ENCODE results near the gene ZC3H12A.

Gene ZC3H12A

DNA sequence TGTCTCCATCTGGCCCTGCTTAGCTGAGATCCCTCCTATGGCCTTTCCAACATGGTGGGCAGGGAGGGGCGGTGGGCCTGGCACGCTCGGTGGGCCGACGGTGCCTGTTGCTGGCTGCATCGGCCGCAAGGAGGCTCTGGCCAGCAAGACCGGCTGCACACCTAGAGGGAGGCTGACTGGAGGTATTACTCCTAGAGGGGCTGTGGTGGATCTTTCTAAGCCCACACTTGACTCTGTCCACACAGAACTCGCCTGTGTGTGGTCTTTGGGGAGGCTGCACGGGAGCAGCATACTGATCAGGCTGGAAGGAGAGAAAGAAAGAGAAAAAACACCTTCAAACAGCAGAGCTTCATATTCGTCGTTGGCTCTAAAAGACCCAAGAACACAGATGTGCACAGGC is 41.7 kb upstream of the ZC3H12A start:
- TF ChIP-seq NFIC (IDR thresholded peaks at IDR 0.05) (no peak), CREB1 (IDR thresholded peaks at IDR 0.05; ENCODE audit: low read depth) (no peak), RAD21 (IDR thresholded peaks at IDR 0.05; ENCODE audit: low read depth) (no peak), FOXM1 (IDR thresholded peaks at IDR 0.05; ENCODE audit: borderline replicate concordance, low read depth) (no peak), CEBPB (IDR thresholded peaks at IDR 0.05) (no peak), TEAD4 (IDR thresholded peaks at IDR 0.05) (no peak), YY1 (IDR thresholded peaks at IDR 0.05; ENCODE audit: low read depth) (no peak), ZBTB7A (IDR thresholded peaks at IDR 0.05; ENCODE audit: low read depth) (no peak), TAF1 (IDR thresholded peaks at IDR 0.05; ENCODE audit: low read depth) (no peak), TCF12 (IDR thresholded peaks at IDR 0.05; ENCODE audit: low read depth) (no peak)
- TF ChIP-seq, protein P1, sequence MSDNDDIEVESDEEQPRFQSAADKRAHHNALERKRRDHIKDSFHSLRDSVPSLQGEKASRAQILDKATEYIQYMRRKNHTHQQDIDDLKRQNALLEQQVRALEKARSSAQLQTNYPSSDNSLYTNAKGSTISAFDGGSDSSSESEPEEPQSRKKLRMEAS (IDR thresholded peaks at IDR 0.05): no peak
- TF ChIP-seq, protein P2, sequence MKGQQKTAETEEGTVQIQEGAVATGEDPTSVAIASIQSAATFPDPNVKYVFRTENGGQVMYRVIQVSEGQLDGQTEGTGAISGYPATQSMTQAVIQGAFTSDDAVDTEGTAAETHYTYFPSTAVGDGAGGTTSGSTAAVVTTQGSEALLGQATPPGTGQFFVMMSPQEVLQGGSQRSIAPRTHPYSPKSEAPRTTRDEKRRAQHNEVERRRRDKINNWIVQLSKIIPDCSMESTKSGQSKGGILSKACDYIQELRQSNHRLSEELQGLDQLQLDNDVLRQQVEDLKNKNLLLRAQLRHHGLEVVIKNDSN (IDR thresholded peaks at IDR 0.05): no peak
- TF ChIP-seq, protein P3, sequence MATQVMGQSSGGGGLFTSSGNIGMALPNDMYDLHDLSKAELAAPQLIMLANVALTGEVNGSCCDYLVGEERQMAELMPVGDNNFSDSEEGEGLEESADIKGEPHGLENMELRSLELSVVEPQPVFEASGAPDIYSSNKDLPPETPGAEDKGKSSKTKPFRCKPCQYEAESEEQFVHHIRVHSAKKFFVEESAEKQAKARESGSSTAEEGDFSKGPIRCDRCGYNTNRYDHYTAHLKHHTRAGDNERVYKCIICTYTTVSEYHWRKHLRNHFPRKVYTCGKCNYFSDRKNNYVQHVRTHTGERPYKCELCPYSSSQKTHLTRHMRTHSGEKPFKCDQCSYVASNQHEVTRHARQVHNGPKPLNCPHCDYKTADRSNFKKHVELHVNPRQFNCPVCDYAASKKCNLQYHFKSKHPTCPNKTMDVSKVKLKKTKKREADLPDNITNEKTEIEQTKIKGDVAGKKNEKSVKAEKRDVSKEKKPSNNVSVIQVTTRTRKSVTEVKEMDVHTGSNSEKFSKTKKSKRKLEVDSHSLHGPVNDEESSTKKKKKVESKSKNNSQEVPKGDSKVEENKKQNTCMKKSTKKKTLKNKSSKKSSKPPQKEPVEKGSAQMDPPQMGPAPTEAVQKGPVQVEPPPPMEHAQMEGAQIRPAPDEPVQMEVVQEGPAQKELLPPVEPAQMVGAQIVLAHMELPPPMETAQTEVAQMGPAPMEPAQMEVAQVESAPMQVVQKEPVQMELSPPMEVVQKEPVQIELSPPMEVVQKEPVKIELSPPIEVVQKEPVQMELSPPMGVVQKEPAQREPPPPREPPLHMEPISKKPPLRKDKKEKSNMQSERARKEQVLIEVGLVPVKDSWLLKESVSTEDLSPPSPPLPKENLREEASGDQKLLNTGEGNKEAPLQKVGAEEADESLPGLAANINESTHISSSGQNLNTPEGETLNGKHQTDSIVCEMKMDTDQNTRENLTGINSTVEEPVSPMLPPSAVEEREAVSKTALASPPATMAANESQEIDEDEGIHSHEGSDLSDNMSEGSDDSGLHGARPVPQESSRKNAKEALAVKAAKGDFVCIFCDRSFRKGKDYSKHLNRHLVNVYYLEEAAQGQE (IDR thresholded peaks at IDR 0.05; ENCODE audit: low read depth): no peak

DNA sequence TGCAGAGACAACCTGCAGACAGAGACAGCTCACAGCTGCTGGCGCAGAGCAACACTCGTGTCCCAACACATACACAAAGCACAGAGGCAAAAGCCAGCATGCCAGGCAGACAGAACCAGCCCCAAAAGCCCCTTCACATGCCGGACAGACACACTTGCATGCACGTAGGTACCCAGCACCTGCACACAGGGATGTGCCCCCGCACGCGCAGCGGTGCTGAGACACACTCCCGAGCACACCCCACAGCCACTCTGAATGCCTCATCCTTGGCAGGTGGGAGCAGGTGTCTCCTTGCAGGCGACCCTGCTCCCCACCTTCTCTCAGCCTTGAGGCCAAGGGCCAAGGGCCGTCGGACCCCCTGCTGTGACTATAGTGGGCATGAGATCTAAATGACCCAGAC is 41.2 kb upstream of the ZC3H12A start:
- no peak for TF ChIP-seq EP300 (IDR thresholded peaks at IDR 0.05; ENCODE audit: borderline replicate concordance)
- TF ChIP-seq, protein P3 (IDR thresholded peaks at IDR 0.05; ENCODE audit: low read depth): no peak
- TF ChIP-seq, protein P1 (IDR thresholded peaks at IDR 0.05): no peak

DNA sequence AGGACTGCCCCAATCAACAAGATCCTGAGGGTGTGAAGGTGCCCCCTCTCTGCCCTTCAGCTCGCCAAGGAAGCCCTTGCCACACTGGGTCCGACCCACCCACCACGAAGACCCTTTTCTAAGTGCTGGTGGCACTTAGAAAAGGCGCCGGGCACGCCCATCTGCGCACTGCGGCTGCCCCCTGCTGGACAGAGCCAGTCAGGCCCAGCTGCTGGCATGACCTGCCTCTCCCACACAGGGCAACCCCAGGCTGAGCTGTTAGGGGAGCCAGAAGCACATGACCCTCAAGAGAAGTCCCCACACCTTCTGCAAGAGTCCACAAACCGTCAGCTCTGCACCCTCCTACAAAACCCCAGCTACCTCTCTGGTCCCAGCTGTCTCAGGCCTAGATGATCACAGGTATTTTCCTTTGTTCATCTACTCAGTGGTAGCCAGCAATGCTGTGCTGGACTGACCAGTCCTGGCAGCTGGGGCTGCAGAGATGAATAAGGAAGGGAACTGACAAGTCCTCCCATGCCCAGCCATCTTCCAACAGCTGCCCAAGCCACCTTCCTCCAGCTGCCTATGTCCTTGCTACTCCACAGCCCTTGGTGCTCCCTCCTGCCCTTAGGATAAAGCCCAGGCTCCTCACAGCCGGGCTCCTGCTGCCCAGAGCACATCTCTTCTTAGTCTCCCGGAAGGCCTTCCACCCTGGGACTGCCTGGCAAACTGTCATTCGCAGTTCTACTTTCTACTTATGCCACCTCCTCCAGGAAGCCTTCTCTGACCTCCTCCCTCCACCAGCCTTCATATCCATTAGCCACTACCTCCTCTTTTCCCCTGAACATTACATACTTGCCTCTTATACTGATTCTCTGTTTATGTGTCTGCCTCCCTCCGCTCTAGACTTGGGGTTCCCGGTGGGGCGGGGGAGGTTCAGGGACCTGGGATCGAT is 39.8 kb upstream of the ZC3H12A start:
- peak; percentile 91 for TF ChIP-seq RAD21 (IDR thresholded peaks at IDR 0.05; ENCODE audit: low read depth)
- TF ChIP-seq, protein P2 (IDR thresholded peaks at IDR 0.05): no peak

DNA sequence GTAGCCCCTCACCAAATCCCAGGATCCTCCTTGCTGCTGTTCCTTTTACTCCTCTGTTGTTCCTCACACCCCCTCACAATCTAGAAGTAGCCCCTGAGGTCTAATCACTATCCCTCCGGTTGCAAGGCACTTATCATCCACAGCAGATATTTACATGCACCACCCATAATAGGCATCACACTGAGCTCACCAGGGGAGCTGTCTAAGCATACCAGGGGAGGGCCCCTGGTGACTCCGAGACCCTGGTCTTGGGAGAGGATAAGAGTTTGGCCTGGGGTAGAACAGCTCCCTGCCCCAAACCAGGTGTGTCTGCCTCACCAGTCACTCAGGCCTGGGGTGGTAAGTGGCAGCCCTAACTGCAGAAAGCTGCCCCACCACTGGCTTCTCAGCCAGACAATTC is 37.3 kb upstream of the ZC3H12A start:
- TF ChIP-seq NFIC (IDR thresholded peaks at IDR 0.05): no peak
- no peak for TF ChIP-seq ZBTB7A (IDR thresholded peaks at IDR 0.05; ENCODE audit: low read depth)
- TF ChIP-seq FOXM1 (IDR thresholded peaks at IDR 0.05; ENCODE audit: borderline replicate concordance, low read depth): no peak
- TF ChIP-seq EGR1 (IDR thresholded peaks at IDR 0.05): no peak
- TF ChIP-seq, protein P1 (IDR thresholded peaks at IDR 0.05): no peak
- no peak for TF ChIP-seq YY1 (IDR thresholded peaks at IDR 0.05; ENCODE audit: low read depth)
- no peak for TF ChIP-seq TEAD4 (IDR thresholded peaks at IDR 0.05)
- TF ChIP-seq RAD21 (IDR thresholded peaks at IDR 0.05; ENCODE audit: low read depth): no peak
- TF ChIP-seq, protein P3 (IDR thresholded peaks at IDR 0.05; ENCODE audit: low read depth): no peak
- no peak for TF ChIP-seq CREB1 (IDR thresholded peaks at IDR 0.05; ENCODE audit: low read depth)
- TF ChIP-seq TCF12 (IDR thresholded peaks at IDR 0.05; ENCODE audit: low read depth): no peak
- TF ChIP-seq CEBPB (IDR thresholded peaks at IDR 0.05): no peak
- TF ChIP-seq, protein P2 (IDR thresholded peaks at IDR 0.05): no peak
- TF ChIP-seq TAF1 (IDR thresholded peaks at IDR 0.05; ENCODE audit: low read depth): no peak
- no peak for TF ChIP-seq EP300 (IDR thresholded peaks at IDR 0.05; ENCODE audit: borderline replicate concordance)

Measured in Ishikawa (cell line).